CD4-positive, alpha-beta memory T cell (primary cell): ENCODE results near the gene SLC17A1. TPM values are rescaled to one million over a fixed set of nuclear protein-coding genes. Genes with fewer than 3 reads are reported as not detected.
A peak's percentile ranks its signal among the peaks of the same experiment; 100 is the strongest.

Experiments used
- CTCF ChIA-PET: fragments of 350-600 bp; sonication (Branson Sonifier 250); formaldehyde crosslinking; loops from one replicate; lab custom pipeline; 2021; ENCODE audit warnings: inconsistent platforms; ENCODE audit not compliant: partially characterized antibody; lab: Charles Lee
- POLR2A ChIA-PET: fragments of 350-600 bp; sonication (Branson Sonifier 250); formaldehyde crosslinking; loops from one replicate; lab custom pipeline; 2021; ENCODE audit not compliant: partially characterized antibody; lab: Charles Lee
- DNase-seq, 5 donors: peaks; one replicate each; pipeline versions ENCODE4 v3.0.0 to v3.0.0-alpha.2; 2020 to 2022; ENCODE audit warnings: mixed read lengths in 1 of 5
- H3K27ac ChIP-seq: one replicate; pipeline ENCODE4 v1.7.0; 2013; ENCODE audit warnings: low read depth, low read length
- H3K27me3 ChIP-seq: 2 replicates; pipeline ENCODE4 v1.7.0; 2013; ENCODE audit warnings: mild to moderate bottlenecking, low read length, moderate library complexity; ENCODE audit not compliant: insufficient read depth
- H3K36me3 ChIP-seq: 2 replicates; pipeline ENCODE4 v1.7.0; 2013; ENCODE audit warnings: mild to moderate bottlenecking, low read length, moderate library complexity; ENCODE audit not compliant: insufficient read depth
- H3K4me1 ChIP-seq: 2 replicates; pipeline ENCODE4 v1.7.0; 2013; ENCODE audit warnings: mild to moderate bottlenecking, low read length, moderate library complexity; ENCODE audit not compliant: insufficient read depth
- H3K4me3 ChIP-seq, 2 donors: one replicate each; pipeline ENCODE4 v1.7.0; 2013; ENCODE audit warnings: low read length in 2 of 2, mild to moderate bottlenecking in 1 of 2
- H3K9me3 ChIP-seq, 2 donors: one replicate each; pipeline ENCODE4 v1.7.0; 2013; ENCODE audit warnings: low read length in 2 of 2, control low read depth in 1 of 2; ENCODE audit not compliant: control insufficient read depth in 1 of 2
- H3K27ac Mint-ChIP-seq, 7 donors: one replicate each; pipeline ENCODE4 v1.8.0; 2020 to 2021; ENCODE audit warnings: mixed read lengths in 7 of 7, mild to moderate bottlenecking in 6 of 7, inconsistent platforms in 3 of 7, moderate library complexity in 3 of 7
- H3K27me3 Mint-ChIP-seq, 2 donors: one replicate each; pipeline ENCODE4 v1.8.0; 2020 to 2021; ENCODE audit warnings: mixed read lengths in 2 of 2
- H3K36me3 Mint-ChIP-seq, 2 donors: one replicate each; pipeline ENCODE4 v1.8.0; 2020 to 2021; ENCODE audit warnings: mixed read lengths in 2 of 2, inconsistent platforms in 1 of 2, mild to moderate bottlenecking in 1 of 2
- H3K4me1 Mint-ChIP-seq, 4 donors: one replicate each; pipeline ENCODE4 v1.8.0; 2020 to 2021; ENCODE audit warnings: mixed read lengths in 4 of 4, mild to moderate bottlenecking in 1 of 4
- H3K4me3 Mint-ChIP-seq, 8 donors: one replicate each; pipeline ENCODE4 v1.8.0; 2020 to 2021; ENCODE audit warnings: mixed read lengths in 8 of 8, mild to moderate bottlenecking in 7 of 8, moderate library complexity in 6 of 8, inconsistent platforms in 3 of 8
- H3K9me3 Mint-ChIP-seq, 8 donors: one replicate each; pipeline ENCODE4 v1.8.0; 2020 to 2021; ENCODE audit warnings: mixed read lengths in 8 of 8, mild to moderate bottlenecking in 5 of 8, inconsistent platforms in 3 of 8, moderate library complexity in 1 of 8
- intact Hi-C: fragments of 100-400 bp; cut with micrococcal nuclease; formaldehyde crosslinking; loops from one replicate; pipeline ENCODE4 v1.15.1; 2023
- polyA plus RNA-seq, 2 donors: library from polyadenylated mRNA; unstranded; fragments of 300-500 nt; fragmentation: Illumina TruSeq; gene quantifications; one replicate each; pipeline ENCODE4 v1.2.3, GENCODE V29; 2021
- total RNA-seq, 2 experiments: library from RNA; stranded (reverse); gene quantifications; one replicate each; pipeline ENCODE4 v1.2.3, GENCODE V29; 2021

SLC17A1 gene
- total and polyA plus RNA-seq, 4 experiments from 2014 or later, result 0.19 TPM; not detected in 3

GRCh38 chr6:25862199-25862598, 30.3 kb upstream of the SLC17A1 start:
- peaks cover 25% of the 10 kb centered on the region for H3K4me1 ChIP-seq
- peaks cover 6% of the 10 kb centered on the region in 2 donors for H3K27me3 Mint-ChIP-seq
- H3K9me3 ChIP-seq, result no peaks in the 10 kb centered on the region
- H3K4me3 ChIP-seq, result no peak overlapping the region
- no peak overlapping the region for H3K27ac ChIP-seq
- ChIA-PET CTCF (no interaction called here), POLR2A (interaction anchor here (0.8 to 2.8 kb wide), 3 partner anchors 11 to 130 kb away, joined by 3 to 11 read pairs (median 4); partner anchors contain the start of gene SLC17A3)
- intact Hi-C loops, result no loop called here
- peaks cover 0 to 9% of the 10 kb centered on the region in 2 donors for H3K36me3 Mint-ChIP-seq
- no peak overlapping the region for H3K4me3 Mint-ChIP-seq
- H3K27ac Mint-ChIP-seq, result no peak overlapping the region
- H3K4me1 Mint-ChIP-seq, result peaks cover 31 to 47% (median 42%) of the 10 kb centered on the region in 4 donors
- no peak for DNase-seq
- no peaks in the 10 kb centered on the region for H3K36me3 ChIP-seq
- H3K9me3 Mint-ChIP-seq, result peaks cover 0 to 8% (median 3%) of the 10 kb centered on the region in 8 donors
- no peaks in the 10 kb centered on the region for H3K27me3 ChIP-seq

- H3K4me3 ChIP-seq, result no peak overlapping the region
- intact Hi-C loops, result no loop called here
- Mint-ChIP-seq H3K27ac (peak overlapping the region in 2 of 7 donors; percentile 11 to 16), H3K36me3 (no peaks in the 10 kb centered on the region), H3K4me3 (peak overlapping the region in 1 of 8 donors; percentile 1), H3K4me1 (peaks cover 10 to 14% (median 12%) of the 10 kb centered on the region in 4 donors), H3K9me3 (no peaks in the 10 kb centered on the region), H3K27me3 (peaks cover 1 to 4% of the 10 kb centered on the region in 2 donors)
- CTCF ChIA-PET, result no interaction called here
- H3K36me3 ChIP-seq, result no peaks in the 10 kb centered on the region
- POLR2A ChIA-PET, result interaction anchor here (1.5 kb wide), 1 partner anchor 13 kb away, joined by 9 read pairs; no protein-coding TSS in a partner anchor
- no peaks in the 10 kb centered on the region for H3K9me3 ChIP-seq
- H3K4me1 ChIP-seq, result no peaks in the 10 kb centered on the region
- H3K27me3 ChIP-seq, result no peaks in the 10 kb centered on the region
- no peak overlapping the region for H3K27ac ChIP-seq
- DNase-seq, result no peak
Measured at GRCh38 chr6:25852756-25853155, 20.9 kb upstream of the SLC17A1 start.

GRCh38 chr6:25851961-25852360, 20.1 kb upstream of the SLC17A1 start:
- H3K4me3 Mint-ChIP-seq, result peak overlapping the region in 6 of 8 donors; percentile 4 to 78 (median 28)
- intact Hi-C loops, result no loop called here
- peak overlapping the region in 6 of 7 donors; percentile 3 to 74 (median 29) for H3K27ac Mint-ChIP-seq
- DNase-seq, result no peak
- Histone ChIP-seq H3K9me3 (no peaks in the 10 kb centered on the region), H3K4me1 (no peaks in the 10 kb centered on the region), H3K27ac (no peak overlapping the region), H3K36me3 (no peaks in the 10 kb centered on the region), H3K4me3 (no peak overlapping the region), H3K27me3 (no peaks in the 10 kb centered on the region)
- H3K36me3 Mint-ChIP-seq, result no peaks in the 10 kb centered on the region
- peaks cover 9 to 14% (median 12%) of the 10 kb centered on the region in 4 donors for H3K4me1 Mint-ChIP-seq
- ChIA-PET CTCF (no interaction called here), POLR2A (interaction anchor here (1.5 kb wide), 1 partner anchor 13 kb away, joined by 9 read pairs; no protein-coding TSS in a partner anchor)
- peaks cover 0 to 2% (median 0%) of the 10 kb centered on the region in 8 donors for H3K9me3 Mint-ChIP-seq
- H3K27me3 Mint-ChIP-seq, result peaks cover 3 to 6% of the 10 kb centered on the region in 2 donors

- H3K4me3 Mint-ChIP-seq, result no peak overlapping the region
- POLR2A ChIA-PET, result no interaction called here
- no peaks in the 10 kb centered on the region for H3K36me3 Mint-ChIP-seq
- CTCF ChIA-PET, result no interaction called here
- intact Hi-C loops, result no loop called here
- Histone ChIP-seq H3K36me3 (no peaks in the 10 kb centered on the region), H3K9me3 (no peaks in the 10 kb centered on the region), H3K4me3 (no peak overlapping the region), H3K27me3 (no peaks in the 10 kb centered on the region), H3K27ac (no peak overlapping the region), H3K4me1 (no peaks in the 10 kb centered on the region)
- peaks cover 4 to 12% of the 10 kb centered on the region in 2 donors for H3K27me3 Mint-ChIP-seq
- no peaks in the 10 kb centered on the region for H3K4me1 Mint-ChIP-seq
- peaks cover 0 to 2% (median 0%) of the 10 kb centered on the region in 8 donors for H3K9me3 Mint-ChIP-seq
- DNase-seq, result no peak
- H3K27ac Mint-ChIP-seq, result no peak overlapping the region
Measured at GRCh38 chr6:25844518-25844917, 12.7 kb upstream of the SLC17A1 start.

- no peaks in the 10 kb centered on the region for H3K4me1 ChIP-seq
- no peak overlapping the region for H3K4me3 ChIP-seq
- no peaks in the 10 kb centered on the region for H3K9me3 ChIP-seq
- no peak overlapping the region for H3K4me3 Mint-ChIP-seq
- ChIA-PET CTCF (no interaction called here), POLR2A (no interaction called here)
- H3K27me3 ChIP-seq, result no peaks in the 10 kb centered on the region
- H3K36me3 ChIP-seq, result no peaks in the 10 kb centered on the region
- no peak overlapping the region for H3K27ac ChIP-seq
- H3K9me3 Mint-ChIP-seq, result peaks cover 0 to 2% (median 0%) of the 10 kb centered on the region in 8 donors
- H3K27me3 Mint-ChIP-seq, result peaks cover 4 to 9% of the 10 kb centered on the region in 2 donors
- intact Hi-C loops, result no loop called here
- no peak for DNase-seq
- H3K27ac Mint-ChIP-seq, result no peak overlapping the region
- H3K4me1 Mint-ChIP-seq, result no peaks in the 10 kb centered on the region
- H3K36me3 Mint-ChIP-seq, result no peaks in the 10 kb centered on the region
Measured at GRCh38 chr6:25842526-25842925, 10.7 kb upstream of the SLC17A1 start.

GRCh38 chr6:25835442-25836283, 3.8 kb upstream of the SLC17A1 start:
- Mint-ChIP-seq H3K27me3 (peaks cover 3 to 10% of the 10 kb centered on the region in 2 donors), H3K9me3 (peaks cover 0 to 2% (median 0%) of the 10 kb centered on the region in 8 donors)
- intact Hi-C loops, result no loop called here

GRCh38 chr6:25834950-25835349, 3.1 kb upstream of the SLC17A1 start:
- H3K4me1 Mint-ChIP-seq, result no peaks in the 10 kb centered on the region
- CTCF ChIA-PET, result interaction anchor here (1.2 kb wide), 1 partner anchor 47 kb away, joined by 4 read pairs; no protein-coding TSS in a partner anchor
- Histone ChIP-seq H3K27ac (no peak overlapping the region), H3K9me3 (no peaks in the 10 kb centered on the region), H3K4me1 (no peaks in the 10 kb centered on the region), H3K4me3 (no peak overlapping the region), H3K27me3 (no peaks in the 10 kb centered on the region), H3K36me3 (no peaks in the 10 kb centered on the region)
- H3K9me3 Mint-ChIP-seq, result peaks cover 0 to 2% (median 0%) of the 10 kb centered on the region in 8 donors
- no peak overlapping the region for H3K4me3 Mint-ChIP-seq
- H3K27me3 Mint-ChIP-seq, result peaks cover 5 to 9% of the 10 kb centered on the region in 2 donors
- intact Hi-C loops, result no loop called here
- no peak overlapping the region for H3K27ac Mint-ChIP-seq
- POLR2A ChIA-PET, result no interaction called here
- no peak for DNase-seq
- no peaks in the 10 kb centered on the region for H3K36me3 Mint-ChIP-seq

More at GRCh38 chr6:25835442-25836283, 3.8 kb upstream of the SLC17A1 start:
- H3K4me3 Mint-ChIP-seq, result no peak overlapping the region
- no peak overlapping the region for H3K27ac ChIP-seq
- H3K36me3 ChIP-seq, result no peaks in the 10 kb centered on the region
- POLR2A ChIA-PET, result no interaction called here
- no peaks in the 10 kb centered on the region for H3K27me3 ChIP-seq
- no peak overlapping the region for H3K4me3 ChIP-seq
- no peak for DNase-seq
- H3K36me3 Mint-ChIP-seq, result no peaks in the 10 kb centered on the region
- CTCF ChIA-PET, result interaction anchor here (1.2 kb wide), 1 partner anchor 47 kb away, joined by 4 read pairs; no protein-coding TSS in a partner anchor
- H3K9me3 ChIP-seq, result no peaks in the 10 kb centered on the region
- H3K4me1 Mint-ChIP-seq, result no peaks in the 10 kb centered on the region
- H3K4me1 ChIP-seq, result no peaks in the 10 kb centered on the region
- H3K27ac Mint-ChIP-seq, result no peak overlapping the region
